K562 (cell line): ENCODE measurements around the gene INO80D. TPM values are rescaled to one million over a fixed set of nuclear protein-coding genes. Genes with fewer than 3 reads are reported as not detected.

ENCODE experiments used
- ATAC-seq: fragments of 200-7000 bp; cut with Tn5 transposase; 3 replicates; pipeline ENCODE4 v1.9.1; 2020; ENCODE audit warnings: moderate library complexity
- BruUV-seq: library from RNA; stranded (reverse); fragments of 400-500 nt; replicated peaks from 2 replicates; lab custom pipeline; 2021; lab: Mats Ljungman, UMichigan
- CTCF ChIA-PET: fragments of 300-600 bp; formaldehyde crosslinking; extraction: SDS; loops from one replicate; lab custom pipeline; 2021; ENCODE audit warnings: low intra/inter-chr PET ratio; lab: Yijun Ruan, JAX
- POLR2A ChIA-PET: fragments of 300-600, 350-650 bp; sonication (Branson Sonifier 250); formaldehyde crosslinking; extraction: SDS; loops from one replicate; lab custom pipeline; 2021; ENCODE audit warnings: antibody characterized with exemption, inconsistent platforms; lab: Yijun Ruan, JAX
- DNase-seq, 4 experiments: peaks; one replicate each; pipeline versions ENCODE4 v3.0.0 to v3.0.0-alpha.2; 2011 to 2018; ENCODE audit warnings: low spot score in 3 of 4, mixed read lengths in 3 of 4; ENCODE audit errors: extremely low read depth in 1 of 4
- FAIRE-seq: peaks from 2 replicates; lab custom pipeline; 2011; peaks lifted over from hg19 to GRCh38; lab: Jason Lieb, UNC
- H2AFZ ChIP-seq: 2 replicates; pipeline ENCODE4 v1.6.0; 2011; ENCODE audit warnings: low read depth, low read length, control low read depth, inconsistent platforms
- H3K27ac ChIP-seq: fragments of 200-600 bp; 3 replicates; pipeline ENCODE4 v1.8.0; 2011; ENCODE audit warnings: low read depth, mild to moderate bottlenecking, control low read depth, inconsistent platforms, low read length, moderate library complexity, mixed read lengths; ENCODE audit errors: extremely low read depth
- H3K27me3 ChIP-seq, 2 experiments: fragments of 300-600 bp in 1 of 2; 2 replicates in 1 of 2; 3 replicates in 1 of 2; pipeline versions ENCODE4 v1.6.0 to v1.8.0; 2011; ENCODE audit warnings: inconsistent platforms in 2 of 2, low read length in 2 of 2, mild to moderate bottlenecking in 1 of 2, mixed read lengths in 1 of 2, moderate library complexity in 1 of 2; ENCODE audit not compliant: control insufficient read depth in 2 of 2, insufficient read depth in 2 of 2
- H3K36me3 ChIP-seq: fragments of 300-600 bp; 3 replicates; pipeline ENCODE4 v1.8.0; 2011; ENCODE audit warnings: mild to moderate bottlenecking, low read length, inconsistent platforms; ENCODE audit not compliant: control insufficient read depth, insufficient read depth
- H3K4me1 ChIP-seq, 2 experiments: fragments of 200-600 bp in 1 of 2; replicated peaks in 1 of 2; 2 replicates in 1 of 2; 3 replicates in 1 of 2; pipeline versions ENCODE4 v1.5.1 to v1.8.0; 2011; ENCODE audit warnings: inconsistent platforms in 2 of 2, low read length in 2 of 2, mild to moderate bottlenecking in 1 of 2, mixed read lengths in 1 of 2, moderate library complexity in 1 of 2; ENCODE audit not compliant: control insufficient read depth in 2 of 2, insufficient read depth in 2 of 2
- H3K4me2 ChIP-seq: 2 replicates; pipeline ENCODE4 v1.6.1; 2011; ENCODE audit warnings: low read length, control low read depth, inconsistent platforms, mixed read lengths; ENCODE audit not compliant: insufficient read depth
- H3K4me3 ChIP-seq: fragments of 200-600 bp; sonication (generic), shearing (Covaris generic); 2 replicates; pipeline ENCODE4 v1.5.1; 2016; ENCODE audit warnings: control low read depth, inconsistent platforms
- H3K79me2 ChIP-seq: fragments of 200-600 bp; 3 replicates; pipeline ENCODE4 v1.8.0; 2011; ENCODE audit warnings: low read length, inconsistent platforms; ENCODE audit not compliant: control insufficient read depth, insufficient read depth
- H3K9ac ChIP-seq, 2 experiments: 2 replicates each; pipeline versions ENCODE4 v1.6.0 to v1.6.1; 2011; ENCODE audit warnings: low read depth in 2 of 2, low read length in 2 of 2, control low read depth in 1 of 2, inconsistent platforms in 1 of 2, mild to moderate bottlenecking in 1 of 2, mixed read lengths in 1 of 2; ENCODE audit not compliant: insufficient read depth in 1 of 2
- H3K9me1 ChIP-seq: one replicate; pipeline ENCODE4 v1.6.0; 2011; ENCODE audit warnings: inconsistent platforms, mild to moderate bottlenecking, low read length, moderate library complexity; ENCODE audit not compliant: control insufficient read depth, insufficient read depth
- H3K9me3 ChIP-seq: replicated peaks from 2 replicates; pipeline ENCODE4 v1.5.1; 2011; ENCODE audit warnings: low read depth, low read length, inconsistent platforms; ENCODE audit not compliant: control insufficient read depth, insufficient read depth
- H4K20me1 ChIP-seq: replicated peaks from 2 replicates; pipeline ENCODE4 v1.6.1; 2011; ENCODE audit warnings: low read length, inconsistent platforms, mixed read lengths; ENCODE audit not compliant: control insufficient read depth, insufficient read depth
- COPS2 ChIP-seq: fragments of 450-650 bp; conservative IDR thresholded peaks from 2 replicates; pipeline ENCODE4 v1.6.1; 2016; ENCODE audit warnings: mild to moderate bottlenecking, moderate library complexity
- E2F3 ChIP-seq: fragments of 250-450 bp; sonication (Bioruptor Pico); IDR thresholded peaks from 2 replicates; pipeline ENCODE4 v1.4.0; 2020; ENCODE audit warnings: mild to moderate bottlenecking
- ETV6 ChIP-seq, 3 experiments: fragments of 150-350 bp in 1 of 3; sonication (generic) in 1 of 3; formaldehyde crosslinking in 1 of 3; IDR thresholded peaks; 2 replicates each; pipeline versions ENCODE4 v1.6.1 to v1.8.0; 2014 to 2022; ENCODE audit warnings: borderline replicate concordance in 2 of 3, low read depth in 2 of 3, antibody characterized with exemption in 1 of 3, low read length in 1 of 3, mild to moderate bottlenecking in 1 of 3, missing genetic modification reagents in 1 of 3
- HDAC6 ChIP-seq: IDR thresholded peaks from 2 replicates; pipeline ENCODE4 v1.6.1; 2012; ENCODE audit warnings: low read depth, mild to moderate bottlenecking, control low read depth, inconsistent platforms, low read length, moderate library complexity
- MAZ ChIP-seq, 2 experiments: fragments of 450-650 bp in 1 of 2; sonication (generic) in 1 of 2; formaldehyde crosslinking; IDR thresholded peaks in 1 of 2; conservative IDR thresholded peaks in 1 of 2; 2 replicates each; pipeline versions ENCODE4 v1.4.0 to v1.5.0; 2020; ENCODE audit warnings: mild to moderate bottlenecking in 1 of 2, missing genetic modification reagents in 1 of 2
- ZEB2 ChIP-seq: fragments of 450-650 bp; IDR thresholded peaks from 2 replicates; pipeline ENCODE4 v1.6.1; 2016
- ZNF717 ChIP-seq: fragments of 250-450 bp; sonication (Bioruptor Pico); IDR thresholded peaks from 2 replicates; pipeline ENCODE4 v1.5.0; 2021
- WGBS: fragments of 100-300 bp; shearing (Covaris generic); methylation state at CpG from one replicate; pipeline ENCODE4 v1.1.6; 2016; ENCODE audit warnings: low coverage, mixed read lengths; ENCODE audit not compliant: insufficient coverage; ENCODE audit errors: missing lambda C conversion rate; 5-methylcytosine and 5-hydroxymethylcytosine counted together
- in situ Hi-C: fragments of 300-500 bp; cut with MboI; formaldehyde crosslinking; loops from 4 replicates; pipeline ENCODE4 v1.15.0; 2018; ENCODE audit warnings: inconsistent platforms, mixed read lengths
- intact Hi-C: fragments of 100-400 bp; cut with micrococcal nuclease; formaldehyde crosslinking; loops from 2 replicates; pipeline ENCODE4 v1.14.2; 2022
- polyA plus RNA-seq, 8 experiments: library from polyadenylated mRNA; depleted of rRNA in 4 of 8; stranded (reverse) in 5 of 8; unstranded in 3 of 8; fragments of >200 nt; fragmentation: Nextera tagmentation in 2 of 8; fragmentation: Illumina TruSeq in 1 of 8; extraction: Ambion mirVana in 2 of 8; extraction: Trizol in 1 of 8; gene quantifications; 2 replicates each; pipeline versions ENCODE4 v1.2.1 to v1.2.3, GENCODE V29; 2011 to 2014; ENCODE audit warnings: inconsistent platforms in 1 of 8, missing spikeins in 1 of 8
- total RNA-seq, 7 experiments: library from RNA; depleted of rRNA in 6 of 7; stranded (reverse); fragments of >200 nt in 6 of 7; fragmentation: Illumina TruSeq in 2 of 7; extraction: Trizol in 2 of 7; gene quantifications; 2 replicates each; pipeline versions ENCODE4 v1.2.1 to v1.2.3, GENCODE V29; 2011 to 2021; ENCODE audit warnings: low replicate concordance in 1 of 7
- TF ChIP-seq, protein P1 (sequence below): fragments of 450-650 bp; IDR thresholded peaks from 2 replicates; pipeline ENCODE4 v1.7.0; 2016; ENCODE audit warnings: borderline replicate concordance
- TF ChIP-seq, protein P2 (sequence below): fragments of 450-650 bp; IDR thresholded peaks from 2 replicates; pipeline ENCODE4 v1.6.1; 2018; ENCODE audit not compliant: partially characterized antibody
- TF ChIP-seq, protein P3 (sequence below), 2 experiments: IDR thresholded peaks; 2 replicates each; pipeline ENCODE4 v1.6.1; 2012; ENCODE audit warnings: improper control_type of control experiment in 2 of 2, low read depth in 2 of 2, low read length in 2 of 2, borderline replicate concordance in 1 of 2

The INO80D gene
- total and polyA plus RNA-seq, 9 of the 15 experiments (the other 6 are each of a cell fraction or from before 2014, with no cell fraction given), result 0.64 to 8.1 (median 2.9) TPM

DNA sequence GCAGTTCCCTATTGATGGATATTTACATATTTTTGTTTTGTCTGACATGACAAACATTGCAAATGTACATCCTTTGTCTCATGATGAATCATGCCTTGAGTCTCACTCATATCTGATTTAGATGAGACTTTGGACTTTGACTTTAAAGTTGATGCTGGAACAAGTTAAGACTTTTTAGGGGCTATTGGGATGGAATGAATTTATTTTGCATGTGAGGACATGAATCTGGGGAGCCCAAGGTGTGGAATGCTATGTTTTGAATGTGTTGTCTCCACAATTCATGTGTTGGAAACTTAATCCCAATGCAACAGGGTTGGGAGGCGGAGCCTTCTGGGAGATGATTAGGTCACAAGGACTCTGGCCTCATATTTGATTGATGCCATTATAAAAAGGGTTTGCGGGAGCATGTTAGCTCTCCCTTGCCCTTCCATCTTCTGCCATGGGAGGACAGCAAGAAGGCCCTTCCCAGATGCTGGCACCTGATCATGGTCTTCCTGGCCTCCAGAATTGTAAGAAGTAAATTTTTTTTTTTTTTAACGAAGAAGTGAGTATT is 29.1 kb upstream of the INO80D start:
- Histone ChIP-seq H3K4me2 (no peak overlapping the region), H3K27me3 (no peaks in the 10 kb centered on the region), H3K9me1 (no peaks in the 10 kb centered on the region), H3K4me1 (no peaks in the 10 kb centered on the region; a peak in 1 of 5 replicates), H3K27ac (no peak overlapping the region), H4K20me1 (no peaks in the 10 kb centered on the region), H3K79me2 (no peaks in the 10 kb centered on the region), H3K4me3 (no peak overlapping the region), H3K9me3 (no peaks in the 10 kb centered on the region), H3K36me3 (peaks cover 11% of the 10 kb centered on the region; the same call in 1 of the 3 replicates), H2AFZ (no peak overlapping the region), H3K9ac (no peak overlapping the region)
- BruUV-seq, result no TSS peak
- intact Hi-C loops (no loop called here), in situ Hi-C loops (no loop called here)
- POLR2A ChIA-PET, result no interaction called here
- no peak for DNase-seq
- no peak for FAIRE-seq
- 96% methylated on average over 3 of the region's 3 CpGs for WGBS
- CTCF ChIA-PET, result no interaction called here
- ATAC-seq, result no peak
- TF ChIP-seq E2F3 (CRISPR knock-in tag), result no peak
- no peak for TF ChIP-seq ZEB2
- TF ChIP-seq, protein P1, sequence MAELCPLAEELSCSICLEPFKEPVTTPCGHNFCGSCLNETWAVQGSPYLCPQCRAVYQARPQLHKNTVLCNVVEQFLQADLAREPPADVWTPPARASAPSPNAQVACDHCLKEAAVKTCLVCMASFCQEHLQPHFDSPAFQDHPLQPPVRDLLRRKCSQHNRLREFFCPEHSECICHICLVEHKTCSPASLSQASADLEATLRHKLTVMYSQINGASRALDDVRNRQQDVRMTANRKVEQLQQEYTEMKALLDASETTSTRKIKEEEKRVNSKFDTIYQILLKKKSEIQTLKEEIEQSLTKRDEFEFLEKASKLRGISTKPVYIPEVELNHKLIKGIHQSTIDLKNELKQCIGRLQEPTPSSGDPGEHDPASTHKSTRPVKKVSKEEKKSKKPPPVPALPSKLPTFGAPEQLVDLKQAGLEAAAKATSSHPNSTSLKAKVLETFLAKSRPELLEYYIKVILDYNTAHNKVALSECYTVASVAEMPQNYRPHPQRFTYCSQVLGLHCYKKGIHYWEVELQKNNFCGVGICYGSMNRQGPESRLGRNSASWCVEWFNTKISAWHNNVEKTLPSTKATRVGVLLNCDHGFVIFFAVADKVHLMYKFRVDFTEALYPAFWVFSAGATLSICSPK, result no peak
- TF ChIP-seq MAZ (CRISPR knock-in tag; conservative IDR thresholded peaks at IDR 0.05 in 1 of 2, IDR thresholded peaks at IDR 0.05 in 1 of 2), result no peak
- TF ChIP-seq HDAC6, result no peak
- TF ChIP-seq, protein P2, sequence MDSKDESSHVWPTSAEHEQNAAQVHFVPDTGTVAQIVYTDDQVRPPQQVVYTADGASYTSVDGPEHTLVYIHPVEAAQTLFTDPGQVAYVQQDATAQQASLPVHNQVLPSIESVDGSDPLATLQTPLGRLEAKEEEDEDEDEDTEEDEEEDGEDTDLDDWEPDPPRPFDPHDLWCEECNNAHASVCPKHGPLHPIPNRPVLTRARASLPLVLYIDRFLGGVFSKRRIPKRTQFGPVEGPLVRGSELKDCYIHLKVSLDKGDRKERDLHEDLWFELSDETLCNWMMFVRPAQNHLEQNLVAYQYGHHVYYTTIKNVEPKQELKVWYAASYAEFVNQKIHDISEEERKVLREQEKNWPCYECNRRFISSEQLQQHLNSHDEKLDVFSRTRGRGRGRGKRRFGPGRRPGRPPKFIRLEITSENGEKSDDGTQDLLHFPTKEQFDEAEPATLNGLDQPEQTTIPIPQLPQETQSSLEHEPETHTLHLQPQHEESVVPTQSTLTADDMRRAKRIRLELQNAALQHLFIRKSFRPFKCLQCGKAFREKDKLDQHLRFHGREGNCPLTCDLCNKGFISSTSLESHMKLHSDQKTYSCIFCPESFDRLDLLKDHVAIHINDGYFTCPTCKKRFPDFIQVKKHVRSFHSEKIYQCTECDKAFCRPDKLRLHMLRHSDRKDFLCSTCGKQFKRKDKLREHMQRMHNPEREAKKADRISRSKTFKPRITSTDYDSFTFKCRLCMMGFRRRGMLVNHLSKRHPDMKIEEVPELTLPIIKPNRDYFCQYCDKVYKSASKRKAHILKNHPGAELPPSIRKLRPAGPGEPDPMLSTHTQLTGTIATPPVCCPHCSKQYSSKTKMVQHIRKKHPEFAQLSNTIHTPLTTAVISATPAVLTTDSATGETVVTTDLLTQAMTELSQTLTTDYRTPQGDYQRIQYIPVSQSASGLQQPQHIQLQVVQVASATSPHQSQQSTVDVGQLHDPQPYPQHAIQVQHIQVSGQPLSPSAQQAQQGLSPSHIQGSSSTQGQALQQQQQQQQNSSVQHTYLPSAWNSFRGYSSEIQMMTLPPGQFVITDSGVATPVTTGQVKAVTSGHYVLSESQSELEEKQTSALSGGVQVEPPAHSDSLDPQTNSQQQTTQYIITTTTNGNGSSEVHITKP, result no peak
- TF ChIP-seq ZNF717 (CRISPR knock-in tag), result no peak
- no peak for TF ChIP-seq COPS2
- no peak for TF ChIP-seq ETV6 (IDR thresholded peaks at IDR 0.05; ENCODE audit: borderline replicate concordance in 1 of 2, low read depth in 2 of 2, low read length in 1 of 2)
- TF ChIP-seq ETV6 (CRISPR knock-in tag; IDR thresholded peaks at IDR 0.05; ENCODE audit: borderline replicate concordance), result no peak
- TF ChIP-seq, protein P3, sequence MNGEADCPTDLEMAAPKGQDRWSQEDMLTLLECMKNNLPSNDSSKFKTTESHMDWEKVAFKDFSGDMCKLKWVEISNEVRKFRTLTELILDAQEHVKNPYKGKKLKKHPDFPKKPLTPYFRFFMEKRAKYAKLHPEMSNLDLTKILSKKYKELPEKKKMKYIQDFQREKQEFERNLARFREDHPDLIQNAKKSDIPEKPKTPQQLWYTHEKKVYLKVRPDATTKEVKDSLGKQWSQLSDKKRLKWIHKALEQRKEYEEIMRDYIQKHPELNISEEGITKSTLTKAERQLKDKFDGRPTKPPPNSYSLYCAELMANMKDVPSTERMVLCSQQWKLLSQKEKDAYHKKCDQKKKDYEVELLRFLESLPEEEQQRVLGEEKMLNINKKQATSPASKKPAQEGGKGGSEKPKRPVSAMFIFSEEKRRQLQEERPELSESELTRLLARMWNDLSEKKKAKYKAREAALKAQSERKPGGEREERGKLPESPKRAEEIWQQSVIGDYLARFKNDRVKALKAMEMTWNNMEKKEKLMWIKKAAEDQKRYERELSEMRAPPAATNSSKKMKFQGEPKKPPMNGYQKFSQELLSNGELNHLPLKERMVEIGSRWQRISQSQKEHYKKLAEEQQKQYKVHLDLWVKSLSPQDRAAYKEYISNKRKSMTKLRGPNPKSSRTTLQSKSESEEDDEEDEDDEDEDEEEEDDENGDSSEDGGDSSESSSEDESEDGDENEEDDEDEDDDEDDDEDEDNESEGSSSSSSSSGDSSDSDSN (IDR thresholded peaks at IDR 0.05; ENCODE audit: borderline replicate concordance in 1 of 2, low read depth in 2 of 2, low read length in 2 of 2), result no peak
